Astrocyte (in vitro differentiated cells and primary cell): ENCODE measurements around the gene RNASE1.

Experiments used
- EZH2 ChIP-seq: IDR thresholded peaks from 2 replicates; pipeline ENCODE4 v1.6.1; 2012; ENCODE audit warnings: mild to moderate bottlenecking, low read length, inconsistent platforms; ENCODE audit not compliant: insufficient read depth
- TF ChIP-seq, protein P1 (sequence below): IDR thresholded peaks from 2 replicates; pipeline ENCODE4 v1.5.1; 2011; ENCODE audit warnings: low read depth, mild to moderate bottlenecking, inconsistent platforms, low read length, moderate library complexity; ENCODE audit not compliant: insufficient read depth

DNA sequence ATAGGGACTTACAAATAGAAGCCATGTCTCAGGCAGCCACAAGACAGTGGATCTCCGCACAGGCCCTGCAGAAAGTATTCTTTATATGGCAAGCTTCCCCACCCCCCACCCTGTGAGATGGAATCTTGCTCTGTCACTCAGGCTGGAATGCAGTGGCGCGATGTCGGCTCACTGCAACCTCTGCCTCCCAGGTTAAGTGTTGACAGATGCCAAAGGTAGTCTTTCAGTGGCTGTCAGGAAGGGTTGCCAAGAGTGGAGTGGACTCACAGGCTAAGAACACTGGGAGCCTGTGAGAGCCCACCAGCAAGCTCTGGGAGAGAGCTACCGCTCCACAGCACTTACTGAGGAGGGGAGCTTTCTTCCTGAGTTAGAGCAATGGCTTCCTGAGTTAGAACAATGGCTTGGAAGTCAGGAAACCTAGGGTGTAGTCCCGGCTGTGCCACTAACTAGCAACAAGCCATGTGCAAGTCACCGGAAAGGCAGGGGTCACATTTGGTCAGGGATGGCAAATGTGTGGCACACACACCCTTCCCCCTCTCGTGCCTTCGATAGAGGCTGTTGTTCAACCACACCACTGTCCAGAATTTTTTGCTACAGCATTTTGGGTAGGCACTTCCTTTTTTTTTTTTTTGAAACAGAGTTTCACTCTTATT is 2.6 kb downstream of the RNASE1 start:
- TF ChIP-seq, protein P1, sequence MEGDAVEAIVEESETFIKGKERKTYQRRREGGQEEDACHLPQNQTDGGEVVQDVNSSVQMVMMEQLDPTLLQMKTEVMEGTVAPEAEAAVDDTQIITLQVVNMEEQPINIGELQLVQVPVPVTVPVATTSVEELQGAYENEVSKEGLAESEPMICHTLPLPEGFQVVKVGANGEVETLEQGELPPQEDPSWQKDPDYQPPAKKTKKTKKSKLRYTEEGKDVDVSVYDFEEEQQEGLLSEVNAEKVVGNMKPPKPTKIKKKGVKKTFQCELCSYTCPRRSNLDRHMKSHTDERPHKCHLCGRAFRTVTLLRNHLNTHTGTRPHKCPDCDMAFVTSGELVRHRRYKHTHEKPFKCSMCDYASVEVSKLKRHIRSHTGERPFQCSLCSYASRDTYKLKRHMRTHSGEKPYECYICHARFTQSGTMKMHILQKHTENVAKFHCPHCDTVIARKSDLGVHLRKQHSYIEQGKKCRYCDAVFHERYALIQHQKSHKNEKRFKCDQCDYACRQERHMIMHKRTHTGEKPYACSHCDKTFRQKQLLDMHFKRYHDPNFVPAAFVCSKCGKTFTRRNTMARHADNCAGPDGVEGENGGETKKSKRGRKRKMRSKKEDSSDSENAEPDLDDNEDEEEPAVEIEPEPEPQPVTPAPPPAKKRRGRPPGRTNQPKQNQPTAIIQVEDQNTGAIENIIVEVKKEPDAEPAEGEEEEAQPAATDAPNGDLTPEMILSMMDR: no peak
- no peak for TF ChIP-seq EZH2
